HG02642 (cell line): ENCODE data around the gene C1QL1.
"Not testable (repeated sequence)": the region's sequence is repeated elsewhere in the genome, so short reads cannot be mapped to it uniquely, and the experiment has no call there.

Source experiments
- ATAC-seq: cut with Tn5 transposase; IDR thresholded peaks from one replicate; pipeline ENCODE4 v1.9.1; 2021; ENCODE audit warnings: mild to moderate bottlenecking; ENCODE audit not compliant: unreplicated experiment, poor library complexity

Gene C1QL1

GRCh38 chr17:44966348-44967025 is 1.6 kb downstream of the C1QL1 start:
- ATAC-seq: no peak

GRCh38 chr17:44965481-44966234 is 2.4 kb downstream of the C1QL1 start:
- no peak for ATAC-seq

GRCh38 chr17:44961921-44962350 is 6.2 kb downstream of the C1QL1 start:
- ATAC-seq: no peak

GRCh38 chr17:44960691-44961090 is 7.4 kb downstream of the C1QL1 start:
- no peak for ATAC-seq

- ATAC-seq: no peak
Observed at GRCh38 chr17:44959821-44960531, 8.1 kb downstream of the C1QL1 start.

GRCh38 chr17:44956998-44957981 is 10.8 kb downstream of the C1QL1 start:
- no peak for ATAC-seq

- ATAC-seq: no peak
Observed at GRCh38 chr17:44955674-44956425, 12.3 kb downstream of the C1QL1 start.

- no peak for ATAC-seq
Observed at GRCh38 chr17:44952946-44953475, 15.1 kb downstream of the C1QL1 start.

GRCh38 chr17:44948315-44948795 is 19.7 kb downstream of the C1QL1 start:
- no peak for ATAC-seq

- peak; percentile 91 for ATAC-seq
Observed at GRCh38 chr17:44947461-44948314, 20.4 kb downstream of the C1QL1 start, which contains the start of gene KIF18B. KIF18B (minus strand) TSS chr17:44947773; CDS start chr17:44936344, 11,429 bp downstream.

GRCh38 chr17:44945652-44946051 is 22.5 kb downstream of the C1QL1 start:
- not testable (repeated sequence) for ATAC-seq

- ATAC-seq: no peak
Observed at GRCh38 chr17:44942456-44942855, 25.6 kb downstream of the C1QL1 start.

- no peak for ATAC-seq
Observed at GRCh38 chr17:44941712-44942331, 26.3 kb downstream of the C1QL1 start.

GRCh38 chr17:44940768-44941167 is 27.3 kb downstream of the C1QL1 start:
- ATAC-seq: no peak

GRCh38 chr17:44940317-44940716 is 27.8 kb downstream of the C1QL1 start:
- ATAC-seq: no peak

GRCh38 chr17:44935116-44935515 is 33.0 kb downstream of the C1QL1 start:
- no peak for ATAC-seq

GRCh38 chr17:44934745-44935105 is 33.4 kb downstream of the C1QL1 start:
- ATAC-seq: no peak
